HG03039 (cell line): Measurements from ENCODE around the gene CNDP1.

Experiments used
- ATAC-seq: cut with Tn5 transposase; IDR thresholded peaks from one replicate; pipeline ENCODE4 v1.9.1; 2021; ENCODE audit warnings: mild to moderate bottlenecking, moderate library complexity; ENCODE audit not compliant: unreplicated experiment

The CNDP1 gene

DNA sequence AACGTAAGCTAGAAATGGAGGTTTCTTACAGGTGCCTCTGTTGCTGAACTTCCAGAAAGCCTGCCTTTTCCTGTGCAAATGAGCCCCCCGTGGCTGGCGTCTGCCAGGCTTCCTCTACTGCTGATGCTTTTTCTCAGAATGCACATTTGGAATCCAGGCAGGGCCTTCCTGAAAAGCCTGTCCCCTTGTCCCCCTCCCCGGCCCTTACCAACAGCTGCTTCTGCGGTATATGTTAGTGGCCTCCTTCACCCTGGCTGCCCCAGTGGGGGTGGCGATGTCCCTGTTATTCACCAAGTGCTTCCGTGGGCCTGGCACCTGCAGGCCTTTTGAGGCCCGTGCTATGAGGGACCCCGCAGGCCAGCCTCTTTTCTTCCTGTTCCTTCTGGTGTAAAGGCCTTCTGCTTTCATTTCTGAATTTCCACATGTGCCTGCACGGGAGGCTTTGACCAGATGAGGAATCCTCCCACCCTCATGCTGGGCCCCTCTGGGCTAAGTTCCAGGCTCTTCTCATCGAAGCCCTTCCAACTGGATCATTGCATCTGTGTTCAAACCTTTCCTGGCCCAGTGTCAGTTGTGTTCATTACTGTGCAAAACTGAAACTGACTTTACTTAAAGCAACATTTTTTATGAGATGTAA lies 27.7 kb upstream of the CNDP1 start:
- no peak for ATAC-seq

DNA sequence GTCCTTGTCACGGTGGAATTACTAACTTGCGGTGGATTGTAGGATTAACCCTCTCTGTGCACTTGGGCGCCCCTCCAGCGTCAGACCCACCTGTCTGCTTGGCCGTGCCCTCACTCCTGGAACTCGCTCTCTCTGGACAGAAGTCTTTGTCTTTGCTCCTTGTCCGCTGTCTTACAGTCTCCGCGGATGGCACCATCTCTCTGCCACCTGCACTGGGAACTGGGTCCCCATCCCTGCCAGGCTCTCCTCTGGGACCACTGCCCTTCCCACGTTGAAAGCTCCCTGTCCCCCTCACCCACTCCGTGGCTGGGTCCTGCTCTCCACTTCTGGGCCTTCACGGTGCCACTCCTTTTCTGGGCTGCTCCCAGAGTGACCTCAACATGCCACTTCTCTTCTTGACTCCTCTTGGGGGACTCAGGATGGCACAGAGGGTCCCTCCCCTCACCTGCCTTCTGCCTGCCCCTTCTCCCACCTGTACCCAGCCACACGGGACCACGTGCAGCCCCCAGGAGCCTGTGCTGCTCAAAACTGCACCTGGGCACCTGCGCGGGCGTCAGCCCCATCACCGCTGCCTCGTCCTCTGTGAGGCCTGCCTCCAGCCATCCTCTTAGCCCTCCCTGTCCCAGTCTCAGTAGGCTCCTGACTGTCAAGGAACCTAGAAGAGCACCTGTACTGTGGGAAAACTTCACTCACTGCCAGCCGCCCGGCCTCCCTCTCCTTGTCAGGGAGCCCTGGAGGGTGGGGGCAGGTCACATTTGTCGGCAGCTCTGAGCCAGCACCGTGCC lies 27.0 kb upstream of the CNDP1 start:
- no peak for ATAC-seq

- ATAC-seq, result no peak
Measured at GRCh38 chr18:74507927-74508326, 26.4 kb upstream of the CNDP1 start.

GRCh38 chr18:74508366-74508765 lies 25.9 kb upstream of the CNDP1 start:
- ATAC-seq, result no peak

DNA sequence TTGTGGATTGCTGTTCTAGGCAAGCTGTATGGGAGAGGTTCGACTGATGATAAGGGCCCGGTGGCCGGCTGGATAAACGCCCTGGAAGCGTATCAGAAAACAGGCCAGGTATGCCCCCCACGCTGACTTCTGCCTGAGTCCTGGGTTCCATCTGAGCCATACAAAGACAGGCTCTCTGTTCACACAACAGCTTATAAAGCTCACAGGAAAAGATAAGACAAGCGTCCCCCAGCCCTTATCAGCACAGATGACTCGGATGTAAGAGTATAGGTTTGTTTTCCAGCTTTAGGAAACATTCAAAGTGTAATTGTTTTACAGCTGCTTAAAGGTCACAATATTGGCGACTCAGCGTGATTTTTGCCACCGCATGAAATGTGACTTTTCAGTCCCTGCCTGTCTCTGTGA lies 25.5 kb upstream of the CNDP1 start:
- ATAC-seq, result no peak

DNA sequence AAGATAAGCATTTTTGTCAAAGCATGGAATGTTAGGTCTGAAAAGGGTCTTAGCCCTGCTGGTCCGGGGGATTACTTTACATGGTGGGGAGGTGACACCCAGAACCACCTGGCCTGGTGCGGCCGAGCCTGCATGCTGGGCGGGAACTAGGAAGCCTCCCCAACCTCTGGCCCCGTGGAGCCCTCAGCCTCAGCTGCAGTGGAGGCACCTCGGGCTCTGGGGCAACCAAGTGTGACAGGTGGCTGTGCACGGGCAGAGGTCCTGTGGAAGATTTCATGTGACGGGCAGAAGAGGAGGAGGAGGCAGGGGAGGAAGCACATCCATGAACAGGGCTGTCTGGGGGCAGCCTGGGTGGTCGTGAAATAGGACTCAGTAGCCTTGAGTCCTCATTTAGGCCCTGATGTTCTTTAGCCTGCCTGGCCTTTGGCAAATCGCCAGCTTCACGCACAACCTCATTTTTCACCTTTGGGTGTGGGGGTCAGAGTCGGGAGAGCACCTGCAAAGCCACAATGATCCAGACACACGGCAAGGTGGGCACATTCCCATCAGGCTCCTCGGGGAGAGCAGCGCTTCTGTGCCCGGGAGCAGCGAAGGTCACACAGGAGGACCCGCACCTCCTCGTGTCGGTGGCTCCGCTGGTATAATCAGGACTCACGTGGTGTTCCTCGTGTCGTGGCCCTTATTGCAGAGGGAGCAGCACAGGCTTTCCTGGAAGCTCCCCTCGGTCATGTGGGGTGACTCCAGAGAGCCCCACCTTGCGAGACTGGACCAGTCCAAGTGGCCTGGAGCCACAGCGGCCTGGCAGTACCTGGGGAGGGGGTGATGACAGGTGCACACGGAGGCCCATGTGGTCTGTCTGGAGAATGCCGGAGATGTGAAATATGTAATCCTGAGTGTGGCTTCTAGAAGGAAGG lies 24.2 kb upstream of the CNDP1 start:
- no peak for ATAC-seq

DNA sequence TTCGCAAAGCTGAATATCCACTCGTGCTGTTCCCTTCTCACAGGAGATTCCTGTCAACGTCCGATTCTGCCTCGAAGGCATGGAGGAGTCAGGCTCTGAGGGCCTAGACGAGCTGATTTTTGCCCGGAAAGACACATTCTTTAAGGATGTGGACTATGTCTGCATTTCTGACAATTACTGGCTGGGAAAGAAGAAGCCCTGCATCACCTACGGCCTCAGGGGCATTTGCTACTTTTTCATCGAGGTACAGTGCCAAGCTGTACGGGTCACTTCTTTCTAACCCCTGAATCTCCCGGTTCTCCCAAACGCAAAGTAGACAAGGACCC lies 23.6 kb upstream of the CNDP1 start:
- ATAC-seq, result no peak

DNA sequence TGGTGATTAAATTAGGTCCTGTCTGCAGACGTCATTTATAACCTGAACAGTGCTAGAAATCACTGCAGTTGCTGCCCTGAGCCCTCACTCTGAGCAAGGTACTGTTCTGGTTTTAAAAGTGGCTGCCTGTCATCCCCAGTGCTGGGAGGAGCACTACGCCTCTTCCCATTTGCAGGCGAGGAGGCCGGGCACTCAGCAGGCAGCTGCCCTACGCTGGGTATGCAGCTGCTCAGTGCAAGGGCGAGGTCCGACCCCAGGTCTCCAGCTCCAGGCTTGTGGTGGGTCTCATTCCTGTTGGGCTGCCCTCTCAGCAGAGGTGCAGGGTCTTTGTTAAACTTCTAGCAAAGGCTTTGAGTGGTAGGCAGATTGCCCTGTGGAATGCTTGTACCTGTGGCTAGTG lies 22.5 kb upstream of the CNDP1 start:
- no peak for ATAC-seq

- no peak for ATAC-seq
Measured at GRCh38 chr18:74512321-74513053, 21.8 kb upstream of the CNDP1 start.

DNA sequence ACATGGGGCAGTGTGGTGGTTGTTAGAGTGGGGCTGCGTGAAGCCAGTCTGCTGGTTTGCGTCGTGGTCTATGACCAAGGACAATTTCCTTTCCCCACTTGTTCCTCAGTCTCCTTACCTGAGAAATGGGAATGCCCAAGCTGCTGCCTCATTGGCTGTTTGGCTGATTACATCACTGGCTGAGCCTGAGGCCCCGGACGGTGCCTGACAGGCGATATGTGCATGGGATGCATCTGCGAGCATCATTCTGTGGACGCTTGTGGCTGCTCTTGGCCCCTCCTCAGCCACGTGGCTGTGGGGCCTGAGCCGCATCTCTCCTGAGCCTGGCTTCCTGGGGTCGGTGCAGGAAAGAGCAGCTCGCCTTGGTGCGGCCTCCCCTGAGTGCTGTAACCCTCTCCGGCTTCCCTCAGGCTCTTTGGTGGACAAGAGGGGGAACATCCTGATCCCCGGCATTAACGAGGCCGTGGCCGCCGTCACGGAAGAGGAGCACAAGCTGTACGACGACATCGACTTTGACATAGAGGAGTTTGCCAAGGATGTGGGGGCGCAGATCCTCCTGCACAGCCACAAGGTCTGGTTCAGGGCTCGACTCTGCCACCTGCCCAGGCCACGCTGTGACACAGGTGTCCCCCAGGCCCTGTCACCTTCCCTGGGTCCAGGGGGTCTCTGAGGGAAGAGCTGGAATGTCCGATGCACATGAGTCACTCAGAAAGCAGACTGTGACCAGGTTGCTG lies 21.0 kb upstream of the CNDP1 start:
- no peak for ATAC-seq

DNA sequence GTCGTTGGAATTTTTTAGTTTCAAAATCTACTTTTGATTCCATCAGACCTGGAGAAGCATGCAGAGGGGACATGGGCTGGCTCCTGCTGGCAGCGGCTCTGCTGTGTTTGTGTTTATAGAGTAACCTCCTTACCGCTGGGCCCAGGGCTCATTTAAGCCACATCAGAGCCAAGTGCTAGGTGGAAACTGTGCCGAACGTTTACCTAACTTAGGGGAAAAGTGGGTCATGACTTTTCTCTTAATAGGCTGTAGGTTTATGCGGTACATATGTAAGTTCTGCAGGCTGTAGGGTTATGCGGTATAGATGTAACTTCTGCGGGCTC lies 20.5 kb upstream of the CNDP1 start:
- no peak for ATAC-seq

DNA sequence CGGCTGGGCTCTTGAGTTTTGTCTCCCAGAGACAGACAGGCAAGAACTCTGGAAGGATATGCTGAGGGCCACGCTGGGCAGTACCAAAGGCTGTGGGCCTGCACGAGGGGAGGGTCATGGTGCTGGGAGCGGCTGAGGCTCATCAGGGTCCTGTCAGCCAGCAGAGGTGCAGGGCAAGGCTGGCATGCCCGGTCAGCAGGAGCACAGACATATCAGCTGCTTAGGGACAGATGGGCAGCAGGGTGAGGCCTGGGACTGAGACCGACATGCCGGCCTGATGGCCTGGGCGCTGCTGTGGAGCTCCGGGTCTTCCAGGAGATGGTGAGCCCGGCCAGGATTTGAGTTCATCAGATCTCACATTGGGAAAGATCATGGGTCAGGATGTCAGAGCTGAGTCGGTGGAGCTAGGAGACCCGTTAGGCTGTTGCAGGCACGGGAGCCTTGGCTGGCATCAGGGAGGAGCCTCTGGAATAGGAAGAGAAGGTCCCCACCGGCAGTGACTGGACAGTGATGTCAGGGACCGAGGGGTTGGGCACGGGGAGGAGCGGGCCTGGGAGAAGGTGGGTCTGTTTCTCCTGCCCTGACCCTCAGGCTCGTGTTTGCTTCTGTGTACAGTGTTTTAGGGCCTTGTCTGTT lies 19.3 kb upstream of the CNDP1 start:
- ATAC-seq, result no peak

GRCh38 chr18:74515620-74516231 lies 18.6 kb upstream of the CNDP1 start:
- ATAC-seq, result no peak

DNA sequence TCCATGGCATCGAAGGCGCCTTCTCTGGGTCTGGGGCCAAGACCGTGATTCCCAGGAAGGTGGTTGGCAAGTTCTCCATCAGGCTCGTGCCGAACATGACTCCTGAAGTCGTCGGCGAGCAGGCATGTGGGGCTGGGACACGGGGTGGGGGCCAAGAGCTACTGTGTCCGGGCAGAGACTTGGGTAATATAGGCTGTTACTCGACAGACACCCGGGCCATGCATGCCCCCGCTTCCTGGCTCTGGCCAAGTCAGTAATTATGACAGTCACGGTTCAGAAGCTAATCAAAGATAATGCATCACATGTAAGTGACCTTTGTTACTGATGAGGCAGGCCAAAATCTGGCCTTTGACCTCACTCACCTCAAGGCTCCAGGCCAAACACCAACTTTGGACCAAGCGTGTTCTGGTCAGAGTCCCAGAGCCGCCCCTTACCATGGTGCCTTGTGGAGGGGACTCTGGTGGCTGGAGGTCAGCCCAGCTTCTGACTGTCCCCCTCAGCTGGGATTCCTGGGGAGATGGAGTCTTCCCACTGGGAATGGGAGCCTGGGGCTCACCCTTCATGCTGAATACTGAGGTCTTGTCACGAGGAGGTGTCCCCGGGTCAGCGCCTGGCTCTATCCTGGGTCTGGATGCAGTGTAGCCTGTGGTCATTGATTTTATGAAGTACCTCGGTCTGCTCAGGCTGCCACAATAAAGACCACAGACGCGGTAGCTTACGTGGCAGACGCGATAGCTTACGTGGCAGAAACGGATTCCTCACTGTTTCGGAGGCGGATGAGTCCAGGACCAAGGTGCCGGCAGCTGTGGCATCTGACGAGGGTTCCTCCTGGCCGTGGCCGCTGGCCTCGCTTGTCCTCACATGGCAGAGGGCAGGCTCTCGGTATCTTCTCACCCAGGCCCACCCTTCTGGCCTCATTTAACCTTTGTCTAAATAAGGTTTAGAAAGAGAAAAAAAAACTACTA lies 17.7 kb upstream of the CNDP1 start:
- ATAC-seq, result no peak

DNA sequence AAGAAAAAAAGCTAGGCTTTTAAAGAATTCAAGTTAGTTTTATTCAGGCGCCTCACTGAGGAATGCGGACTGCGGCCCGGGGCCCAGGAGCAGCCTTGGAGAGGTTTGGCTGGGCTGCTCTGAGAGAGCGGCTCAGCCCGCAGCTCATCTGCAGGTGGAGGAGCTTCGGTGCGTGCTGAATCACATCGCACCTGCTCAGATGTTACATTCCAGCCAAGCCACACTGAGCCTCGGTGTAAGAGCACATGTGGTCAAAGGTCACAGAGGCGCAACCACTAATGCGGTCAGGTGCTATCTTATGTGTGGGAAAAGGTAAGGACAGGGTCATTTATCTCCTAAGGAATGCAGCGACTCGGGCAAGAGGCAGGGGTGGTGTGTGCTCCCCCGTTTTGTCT lies 17.1 kb upstream of the CNDP1 start:
- ATAC-seq, result no peak

DNA sequence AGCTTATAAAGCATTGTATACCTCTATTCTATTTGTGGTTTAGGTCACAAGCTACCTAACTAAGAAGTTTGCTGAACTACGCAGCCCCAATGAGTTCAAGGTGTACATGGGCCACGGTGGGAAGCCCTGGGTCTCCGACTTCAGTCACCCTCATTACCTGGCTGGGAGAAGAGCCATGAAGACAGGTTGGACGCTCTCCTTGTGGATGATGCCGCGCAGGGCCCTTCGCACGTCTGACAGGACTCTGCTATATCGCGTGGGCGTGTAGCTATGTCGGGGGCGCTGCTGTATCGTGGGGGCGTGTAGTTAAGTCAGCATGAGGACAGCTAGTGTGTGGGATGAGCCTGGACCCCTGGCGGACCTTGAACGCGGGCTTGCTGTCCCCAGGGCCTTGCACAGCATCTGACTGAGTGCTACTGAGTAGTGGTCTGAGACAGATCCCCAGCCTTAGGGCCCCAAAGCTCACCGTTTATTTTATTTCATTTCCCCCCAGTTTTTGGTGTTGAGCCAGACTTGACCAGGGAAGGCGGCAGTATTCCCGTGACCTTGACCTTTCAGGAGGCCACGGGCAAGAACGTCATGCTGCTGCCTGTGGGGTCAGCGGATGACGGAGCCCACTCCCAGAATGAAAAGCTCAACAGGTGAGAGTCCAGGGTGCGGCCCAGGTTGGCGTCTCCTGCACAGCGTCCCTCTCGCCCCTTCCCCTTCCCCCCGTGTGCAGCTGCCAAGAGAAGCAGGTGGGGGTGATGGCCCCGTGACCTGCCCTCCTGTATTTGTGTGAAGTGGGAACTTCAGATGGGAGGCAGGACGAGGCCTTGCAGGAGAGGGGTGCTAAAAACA lies 15.6 kb upstream of the CNDP1 start:
- ATAC-seq, result no peak

- ATAC-seq, result no peak
Measured at GRCh38 chr18:74519320-74520095, 14.8 kb upstream of the CNDP1 start.
